ENCODE results near the gene PCDHB8.

DNA sequence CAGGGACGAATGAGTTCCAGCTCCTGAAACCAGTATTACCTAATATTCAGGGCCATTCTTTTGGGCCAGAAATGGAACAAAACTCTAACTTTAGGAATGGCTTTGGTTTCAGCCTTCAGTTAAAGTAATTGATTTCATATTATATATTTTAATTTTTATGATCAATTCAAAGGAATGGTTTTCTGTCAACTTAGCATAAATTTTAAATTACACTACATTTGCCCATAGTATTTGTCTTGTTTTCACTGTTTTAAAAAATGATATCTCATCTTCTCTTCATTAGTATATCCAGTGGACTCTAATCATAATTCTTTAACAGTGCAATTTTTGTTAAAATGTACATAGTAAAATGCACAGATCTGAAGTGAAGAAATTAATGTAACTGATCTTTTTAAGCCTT, 2.7 kb downstream of the PCDHB8 start:
- TF ChIP-seq, protein P1, sequence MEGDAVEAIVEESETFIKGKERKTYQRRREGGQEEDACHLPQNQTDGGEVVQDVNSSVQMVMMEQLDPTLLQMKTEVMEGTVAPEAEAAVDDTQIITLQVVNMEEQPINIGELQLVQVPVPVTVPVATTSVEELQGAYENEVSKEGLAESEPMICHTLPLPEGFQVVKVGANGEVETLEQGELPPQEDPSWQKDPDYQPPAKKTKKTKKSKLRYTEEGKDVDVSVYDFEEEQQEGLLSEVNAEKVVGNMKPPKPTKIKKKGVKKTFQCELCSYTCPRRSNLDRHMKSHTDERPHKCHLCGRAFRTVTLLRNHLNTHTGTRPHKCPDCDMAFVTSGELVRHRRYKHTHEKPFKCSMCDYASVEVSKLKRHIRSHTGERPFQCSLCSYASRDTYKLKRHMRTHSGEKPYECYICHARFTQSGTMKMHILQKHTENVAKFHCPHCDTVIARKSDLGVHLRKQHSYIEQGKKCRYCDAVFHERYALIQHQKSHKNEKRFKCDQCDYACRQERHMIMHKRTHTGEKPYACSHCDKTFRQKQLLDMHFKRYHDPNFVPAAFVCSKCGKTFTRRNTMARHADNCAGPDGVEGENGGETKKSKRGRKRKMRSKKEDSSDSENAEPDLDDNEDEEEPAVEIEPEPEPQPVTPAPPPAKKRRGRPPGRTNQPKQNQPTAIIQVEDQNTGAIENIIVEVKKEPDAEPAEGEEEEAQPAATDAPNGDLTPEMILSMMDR (optimal IDR thresholded peaks at IDR 0.05 in 1 of 3, IDR thresholded peaks at IDR 0.05 in 1 of 3, conservative IDR thresholded peaks at IDR 0.05 in 1 of 3; ENCODE audit: extremely low read depth in 1 of 3, insufficient read depth in 2 of 3, low read length in 3 of 3): no peak
- no peak for TF ChIP-seq EZH2 (IDR thresholded peaks at IDR 0.05; ENCODE audit: low read length)
